Measurements from ENCODE around the gene USP17L27.
"Not testable (repeated sequence)": the region's sequence is repeated elsewhere in the genome, so short reads cannot be mapped to it uniquely, and the experiment has no call there.

GRCh38 chr4:9389001-9389400, 45.1 kb downstream of the USP17L27 start:
- TF ChIP-seq CTCF (IDR thresholded peaks at IDR 0.05); ZFX (IDR thresholded peaks at IDR 0.05; ENCODE audit: borderline replicate concordance): not testable (repeated sequence)
